HG03045 (cell line): ENCODE data around the gene CDH23.

Source experiments
- ATAC-seq: cut with Tn5 transposase; IDR thresholded peaks from one replicate; pipeline ENCODE4 v1.9.1; 2021; ENCODE audit warnings: mild to moderate bottlenecking, moderate library complexity; ENCODE audit not compliant: unreplicated experiment

The CDH23 gene

GRCh38 chr10:71713135-71714030 lies 316.7 kb downstream of the CDH23 start:
- no peak for ATAC-seq

- ATAC-seq, result no peak
Measured at GRCh38 chr10:71714031-71714410, 317.3 kb downstream of the CDH23 start.

GRCh38 chr10:71714592-71714991 lies 317.9 kb downstream of the CDH23 start:
- ATAC-seq, result no peak

GRCh38 chr10:71715026-71715425 lies 318.3 kb downstream of the CDH23 start:
- no peak for ATAC-seq

- ATAC-seq, result no peak
Measured at GRCh38 chr10:71715860-71716259, 319.1 kb downstream of the CDH23 start.

- ATAC-seq, result no peak
Measured at GRCh38 chr10:71716426-71716825, 319.7 kb downstream of the CDH23 start.

GRCh38 chr10:71717056-71717455 lies 320.3 kb downstream of the CDH23 start:
- no peak for ATAC-seq

- no peak for ATAC-seq
Measured at GRCh38 chr10:71717551-71717951, 320.8 kb downstream of the CDH23 start.

GRCh38 chr10:71718165-71718698 lies 321.5 kb downstream of the CDH23 start:
- ATAC-seq, result no peak

- ATAC-seq, result no peak
Measured at GRCh38 chr10:71719042-71719441, 322.3 kb downstream of the CDH23 start.

GRCh38 chr10:71719464-71720201 lies 322.9 kb downstream of the CDH23 start, which contains the start of gene C10orf105:
C10orf105 (minus strand) TSS chr10:71719778; CDS start chr10:71716337, 3,441 bp downstream.
- no peak for ATAC-seq

GRCh38 chr10:71720288-71720687 lies 323.6 kb downstream of the CDH23 start:
- no peak for ATAC-seq

- no peak for ATAC-seq
Measured at GRCh38 chr10:71721313-71721712, 324.6 kb downstream of the CDH23 start.

GRCh38 chr10:71722849-71723248 lies 326.1 kb downstream of the CDH23 start:
- ATAC-seq, result no peak

GRCh38 chr10:71723311-71723710 lies 326.6 kb downstream of the CDH23 start:
- no peak for ATAC-seq

- no peak for ATAC-seq
Measured at GRCh38 chr10:71724539-71724938, 327.8 kb downstream of the CDH23 start.

GRCh38 chr10:71725249-71725648 lies 328.5 kb downstream of the CDH23 start:
- ATAC-seq, result no peak

- ATAC-seq, result no peak
Measured at GRCh38 chr10:71725998-71726579, 329.4 kb downstream of the CDH23 start.

- ATAC-seq, result no peak
Measured at GRCh38 chr10:71726580-71727104, 329.9 kb downstream of the CDH23 start.

GRCh38 chr10:71727105-71727737 lies 330.5 kb downstream of the CDH23 start:
- peak; percentile 39 for ATAC-seq
